Measurements from ENCODE around the gene PIEZO1.

DNA sequence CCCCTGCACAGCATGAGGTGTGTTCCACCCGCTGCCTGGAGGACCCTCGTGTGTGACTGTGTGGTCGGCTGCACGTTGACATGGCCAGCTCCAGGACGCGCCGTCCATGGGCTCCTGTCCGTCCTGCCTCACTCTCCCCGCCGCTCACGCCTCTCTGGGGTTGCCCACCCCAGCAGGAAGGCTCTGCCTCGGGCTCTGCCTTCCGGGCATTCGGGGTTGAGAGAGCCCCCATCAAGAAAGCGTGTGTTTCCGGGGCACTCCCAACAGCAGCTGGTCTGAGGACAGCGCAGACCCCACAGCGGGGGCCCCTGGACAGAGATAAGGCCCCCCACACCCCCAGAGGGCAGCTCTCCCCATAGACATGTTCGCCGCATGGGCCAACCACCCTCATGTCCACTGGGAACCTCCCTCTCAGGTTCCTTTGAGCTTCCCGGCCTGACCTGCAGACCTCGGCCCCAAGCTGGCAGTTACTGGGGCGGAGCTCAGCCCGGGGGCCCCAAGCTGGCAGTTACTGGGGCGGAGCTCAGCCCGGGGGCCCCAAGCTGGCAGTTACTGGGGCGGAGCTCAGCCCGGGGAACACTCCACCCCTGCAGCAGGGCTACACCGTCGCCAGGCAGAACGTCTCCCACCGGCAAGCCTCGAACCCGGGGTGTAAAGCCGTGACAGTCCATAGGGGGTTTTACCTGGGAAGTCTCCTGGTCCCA is 8.4 kb upstream of the PIEZO1 start:
- TF ChIP-seq POLR2A (IDR thresholded peaks at IDR 0.05; ENCODE audit: low read depth, low read length) (no peak), POLR2AphosphoS5 (IDR thresholded peaks at IDR 0.05; ENCODE audit: low read depth, low read length) (no peak)
